ENCODE results near the gene VPREB1.

DNA sequence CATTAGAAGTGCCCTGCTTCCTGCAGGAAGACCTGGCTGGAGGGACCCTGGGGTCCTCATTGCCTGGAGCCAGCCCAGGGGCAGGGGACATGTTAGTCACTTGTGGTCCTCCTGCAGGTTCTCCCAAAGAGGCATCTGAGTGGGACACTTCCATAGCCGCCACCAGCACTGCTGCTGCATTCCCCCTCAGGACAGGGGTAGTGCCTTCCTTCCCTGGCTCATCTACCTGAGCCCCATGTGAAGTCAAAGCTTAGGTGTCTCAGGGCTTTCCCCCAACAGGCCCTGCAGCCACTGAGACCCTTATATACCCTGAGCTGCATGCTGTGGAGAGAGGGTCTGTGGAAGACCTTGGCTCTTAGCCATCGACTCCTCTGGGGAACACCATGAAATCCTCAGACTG lies 45.0 kb upstream of the VPREB1 start:
- TF ChIP-seq, protein P1, sequence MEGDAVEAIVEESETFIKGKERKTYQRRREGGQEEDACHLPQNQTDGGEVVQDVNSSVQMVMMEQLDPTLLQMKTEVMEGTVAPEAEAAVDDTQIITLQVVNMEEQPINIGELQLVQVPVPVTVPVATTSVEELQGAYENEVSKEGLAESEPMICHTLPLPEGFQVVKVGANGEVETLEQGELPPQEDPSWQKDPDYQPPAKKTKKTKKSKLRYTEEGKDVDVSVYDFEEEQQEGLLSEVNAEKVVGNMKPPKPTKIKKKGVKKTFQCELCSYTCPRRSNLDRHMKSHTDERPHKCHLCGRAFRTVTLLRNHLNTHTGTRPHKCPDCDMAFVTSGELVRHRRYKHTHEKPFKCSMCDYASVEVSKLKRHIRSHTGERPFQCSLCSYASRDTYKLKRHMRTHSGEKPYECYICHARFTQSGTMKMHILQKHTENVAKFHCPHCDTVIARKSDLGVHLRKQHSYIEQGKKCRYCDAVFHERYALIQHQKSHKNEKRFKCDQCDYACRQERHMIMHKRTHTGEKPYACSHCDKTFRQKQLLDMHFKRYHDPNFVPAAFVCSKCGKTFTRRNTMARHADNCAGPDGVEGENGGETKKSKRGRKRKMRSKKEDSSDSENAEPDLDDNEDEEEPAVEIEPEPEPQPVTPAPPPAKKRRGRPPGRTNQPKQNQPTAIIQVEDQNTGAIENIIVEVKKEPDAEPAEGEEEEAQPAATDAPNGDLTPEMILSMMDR (IDR thresholded peaks at IDR 0.05; ENCODE audit: low read depth, low read length) = no peak
- no peak for TF ChIP-seq POLR2A (IDR thresholded peaks at IDR 0.05; ENCODE audit: extremely low read depth, insufficient read length)
- TF ChIP-seq, protein P2, sequence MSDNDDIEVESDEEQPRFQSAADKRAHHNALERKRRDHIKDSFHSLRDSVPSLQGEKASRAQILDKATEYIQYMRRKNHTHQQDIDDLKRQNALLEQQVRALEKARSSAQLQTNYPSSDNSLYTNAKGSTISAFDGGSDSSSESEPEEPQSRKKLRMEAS (IDR thresholded peaks at IDR 0.05; ENCODE audit: low read depth, low read length) = no peak

All from NB4 (cell line).